Stomach (tissue), 4 donors: ENCODE data around the gene DOCK4.

ENCODE experiments used
- CTCF ChIP-seq, 7 experiments: fragments of 450-650 bp in 4 of 7; fragments of 200-600 bp in 3 of 7; sonication (generic) in 3 of 7; IDR thresholded peaks; one replicate each; pipeline ENCODE4 v1.5.1; 2016 to 2019; ENCODE audit warnings: antibody characterized with exemption in 7 of 7, control low read depth in 2 of 7, mild to moderate bottlenecking in 1 of 7
- EP300 ChIP-seq: sonication (generic); formaldehyde crosslinking; IDR thresholded peaks from one replicate; pipeline ENCODE4 v1.6.1; 2017; ENCODE audit warnings: antibody characterized with exemption
- POLR2A ChIP-seq, 4 donors: fragments of 450-650 bp; IDR thresholded peaks; one replicate each; pipeline ENCODE4 v1.6.1; 2016; ENCODE audit warnings: antibody characterized with exemption in 4 of 4, control low read depth in 2 of 4, mild to moderate bottlenecking in 1 of 4, moderate library complexity in 1 of 4
- POLR2AphosphoS5 ChIP-seq, 3 donors: sonication (generic); formaldehyde crosslinking; IDR thresholded peaks; one replicate each; pipeline ENCODE4 v1.6.1; 2016; ENCODE audit warnings: antibody characterized with exemption in 3 of 3

GRCh38 chr7:111960984-111961383 is 245.2 kb downstream of the DOCK4 start:
- TF ChIP-seq CTCF (IDR thresholded peaks at IDR 0.05) (no peak), POLR2AphosphoS5 (IDR thresholded peaks at IDR 0.05) (no peak), POLR2A (IDR thresholded peaks at IDR 0.05) (no peak), EP300 (no peak)
